Left cardiac atrium (tissue), 4 donors: ENCODE data around the gene ISG15. TPM values are rescaled to one million over a fixed set of nuclear protein-coding genes. Genes with fewer than 3 reads are reported as not detected.
"Not testable (repeated sequence)": the region's sequence is repeated elsewhere in the genome, so short reads cannot be mapped to it uniquely, and the experiment has no call there.

Experiments used
- ATAC-seq, 2 donors: fragments of 200-7000 bp; cut with Tn5 transposase; one replicate each; pipeline ENCODE4 v1.9.1; 2020; ENCODE audit warnings: mild to moderate bottlenecking in 2 of 2, moderate library complexity in 2 of 2
- DNase-seq: peaks from one replicate; pipeline ENCODE4 v3.0.0-alpha.2; 2020
- intact Hi-C, 2 donors: fragments of 100-400 bp; cut with DNase I; formaldehyde crosslinking; loops; one replicate each; pipeline versions ENCODE4 v1.14.1 to v1.15.1; 2022 to 2023
- total RNA-seq, 2 donors: library from RNA; stranded (reverse); fragmentation: NEBNext Ultra II Directional; extraction: Animal tissue kit (Norgen Biotek cat#: 25700); gene quantifications; one replicate each; pipeline ENCODE4 v1.2.1, GENCODE V29; 2021
- donor health status: DM: no; HTN: yes; CAD: no.
- donor health status: DM: no; HTN: yes; CAD: no; lungs with severe emphysema.
- donor health status: DM: yes; HTN: yes; CAD: no.
- donor health status: Dilated cardiomyopathy.

The ISG15 gene
- total RNA-seq, 2 donors from 2014 or later, result 13.4 to 42.3 TPM

DNA sequence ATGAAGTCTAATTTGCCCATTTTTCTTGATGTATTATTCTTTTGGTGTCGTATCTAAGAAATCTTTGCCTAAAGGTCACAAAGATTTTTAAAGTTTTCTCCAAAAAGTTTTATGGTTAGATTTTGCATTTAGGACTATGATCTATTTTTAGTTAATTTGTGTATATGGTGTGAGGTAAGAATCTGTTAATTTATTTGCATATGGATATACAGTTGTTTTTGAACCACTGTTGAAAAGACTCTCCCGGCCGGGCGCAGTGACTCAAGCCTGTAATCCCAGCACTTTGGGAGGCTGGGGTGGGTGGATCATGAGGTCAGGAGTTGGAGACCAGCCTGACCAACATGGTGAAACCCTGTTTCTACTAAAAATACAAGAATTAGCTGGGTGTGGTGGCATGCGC lies 25.2 kb upstream of the ISG15 start:
- ATAC-seq, intact Hi-C loops, DNase-seq: not testable (repeated sequence)

DNA sequence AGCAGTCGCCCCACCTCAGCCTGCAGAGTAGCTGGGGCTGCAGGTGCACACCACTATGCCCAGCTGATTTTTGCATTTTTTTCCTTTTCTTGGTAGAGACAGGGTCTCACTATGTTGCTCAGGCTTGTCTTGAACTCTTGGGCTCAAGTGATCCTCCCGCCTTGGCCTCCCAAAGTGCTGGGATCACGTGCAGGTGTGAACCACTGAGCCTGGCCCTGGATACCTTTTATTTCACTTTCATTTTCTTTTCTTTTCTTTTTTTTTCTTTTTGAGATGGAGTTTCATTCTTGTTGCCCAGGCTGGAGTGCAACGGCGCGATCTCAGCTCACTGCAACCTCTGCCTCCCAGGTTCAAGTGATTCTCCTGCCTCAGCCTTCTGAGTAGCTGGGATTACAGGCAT lies 22.0 kb upstream of the ISG15 start:
- DNase-seq, intact Hi-C loops, ATAC-seq: not testable (repeated sequence)

DNA sequence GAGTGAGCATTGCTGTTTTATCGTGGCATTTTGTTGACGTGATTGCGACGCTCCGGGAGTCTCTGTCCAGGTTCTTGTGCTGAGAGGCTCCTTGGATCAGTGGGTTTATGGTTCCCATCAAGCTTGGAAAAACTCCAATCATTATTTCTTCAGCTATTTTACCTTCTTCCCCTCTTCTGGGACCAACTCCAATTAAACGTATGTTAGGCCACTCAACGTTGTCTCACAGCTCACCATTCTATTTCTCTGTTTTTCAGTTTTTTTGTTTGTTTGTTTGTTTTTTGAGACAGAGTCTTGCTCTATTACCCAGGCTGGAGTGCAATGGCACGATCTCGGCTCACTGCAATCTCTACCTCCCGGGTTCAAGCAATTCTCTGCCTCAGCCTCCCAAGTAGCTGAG lies 21.4 kb upstream of the ISG15 start:
- ATAC-seq (no peak), DNase-seq (no peak)
- intact Hi-C loops, result no loop called here

DNA sequence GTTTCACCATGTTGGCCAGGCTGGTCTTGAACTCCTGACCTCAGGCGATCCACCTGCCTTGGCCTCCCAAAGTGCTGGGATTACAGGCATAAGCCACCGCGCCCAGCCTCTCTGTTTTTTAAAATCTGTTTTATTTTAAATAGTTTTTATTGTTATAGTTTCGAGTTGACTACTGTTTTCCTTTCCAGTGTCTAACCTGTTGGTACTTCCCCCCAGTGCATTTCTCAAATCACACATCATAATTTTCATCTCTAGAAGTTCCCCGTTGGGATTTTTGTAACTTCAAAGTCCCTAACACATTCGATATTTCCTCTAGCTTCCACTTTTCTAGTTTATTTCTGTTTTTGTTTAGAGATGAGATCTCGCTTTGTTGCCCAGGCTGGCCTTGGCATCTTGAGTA lies 20.9 kb upstream of the ISG15 start:
- ATAC-seq (no peak), DNase-seq (no peak)
- intact Hi-C loops, result no loop called here

- ATAC-seq, result no peak
Measured at GRCh38 chr1:993379-993995, 19.8 kb upstream of the ISG15 start.

DNA sequence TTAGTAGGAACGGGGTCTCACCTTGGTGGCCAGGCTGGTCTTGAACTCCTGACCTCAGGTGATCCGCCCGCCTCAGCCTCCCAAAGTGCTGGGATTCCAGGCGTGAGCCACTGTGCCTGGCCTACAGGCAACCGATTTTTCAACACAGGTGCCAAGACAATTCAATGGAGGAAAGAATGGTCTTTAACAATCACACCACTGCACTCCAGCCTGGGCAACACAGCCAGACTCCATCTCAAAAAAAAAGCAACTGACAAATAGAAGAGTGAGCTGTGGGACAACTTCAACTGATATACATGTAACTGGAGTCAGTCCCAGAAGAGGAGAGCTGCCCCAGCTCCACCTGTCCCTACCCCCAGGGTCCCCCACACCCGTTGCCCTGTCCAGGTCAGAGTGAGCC lies 18.8 kb upstream of the ISG15 start:
- ATAC-seq, DNase-seq, intact Hi-C loops: not testable (repeated sequence)

More at GRCh38 chr1:993379-993995, 19.8 kb upstream of the ISG15 start:
- intact Hi-C loops, result no loop called here
- no peak for DNase-seq

DNA sequence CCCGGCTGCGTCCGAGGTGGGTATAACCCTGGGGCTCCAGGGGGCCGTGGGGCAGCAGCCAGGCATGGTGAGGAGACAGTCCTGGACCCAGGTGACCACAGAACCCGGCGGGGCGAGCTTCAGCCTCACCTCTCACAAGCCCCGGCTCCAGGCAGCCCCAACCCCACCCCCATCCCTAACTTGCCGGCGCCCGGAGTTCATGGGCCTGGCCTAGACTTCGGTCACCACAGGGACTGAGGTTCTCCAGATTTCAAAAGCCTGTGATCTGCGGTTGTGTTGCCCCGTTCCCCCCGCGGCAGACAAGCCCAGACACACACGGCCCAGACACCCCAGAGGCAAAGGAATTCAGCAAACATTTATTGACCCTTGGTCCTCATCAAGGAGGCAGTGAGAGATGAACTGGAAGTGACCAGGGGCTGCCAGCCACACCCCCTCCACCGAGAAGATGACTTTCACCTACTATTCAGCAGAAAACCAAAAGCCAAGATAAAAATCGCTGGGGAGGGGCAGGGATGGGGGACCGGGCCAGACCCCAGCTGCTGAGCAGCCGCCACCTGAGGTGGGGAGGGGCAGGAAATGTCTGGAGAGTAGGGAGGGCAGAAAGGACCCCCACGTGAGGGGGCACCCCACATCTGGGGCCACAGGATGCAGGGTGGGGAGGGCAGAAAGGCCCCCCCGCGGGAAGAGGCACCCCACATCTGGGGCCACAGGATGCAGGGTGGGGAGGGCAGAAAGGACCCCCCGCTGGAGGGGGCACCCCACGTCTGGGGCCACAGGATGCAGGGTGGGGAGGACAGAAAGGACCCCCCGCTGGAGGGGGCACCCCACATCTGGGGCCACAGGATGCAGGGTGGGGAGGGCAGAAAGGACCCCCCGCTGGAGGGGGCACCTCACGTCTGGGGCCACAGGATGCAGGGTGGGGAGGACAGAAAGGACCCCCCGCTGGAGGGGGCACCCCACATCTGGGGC lies 17.3 kb upstream of the ISG15 start:
- intact Hi-C loops, result no loop called here
- DNase-seq, result no peak
- ATAC-seq, result no peak

GRCh38 chr1:996851-997712 lies 16.2 kb upstream of the ISG15 start:
- DNase-seq, result no peak
- ATAC-seq, result no peak
- intact Hi-C loops, result no loop called here

DNA sequence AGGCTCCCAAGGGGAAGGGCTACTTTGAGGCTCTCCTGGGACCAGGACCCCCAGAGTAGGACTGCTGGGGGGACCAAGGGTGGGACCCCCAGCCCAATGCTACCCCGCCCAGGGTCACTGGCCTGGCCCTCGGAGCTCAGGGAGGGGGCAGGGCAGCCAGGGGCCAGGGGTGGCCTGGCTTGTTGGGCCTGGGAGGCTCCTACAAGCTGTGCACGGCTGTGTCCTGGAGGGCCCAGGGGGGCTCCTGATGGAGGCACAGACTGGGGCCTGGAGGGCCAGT lies 15.6 kb upstream of the ISG15 start:
- no peak for ATAC-seq
- DNase-seq, result no peak
- intact Hi-C loops, result no loop called here

- intact Hi-C loops, result no loop called here
- ATAC-seq (no peak), DNase-seq (peak; percentile 28)
Measured at GRCh38 chr1:997993-998744, 15.1 kb upstream of the ISG15 start.

DNA sequence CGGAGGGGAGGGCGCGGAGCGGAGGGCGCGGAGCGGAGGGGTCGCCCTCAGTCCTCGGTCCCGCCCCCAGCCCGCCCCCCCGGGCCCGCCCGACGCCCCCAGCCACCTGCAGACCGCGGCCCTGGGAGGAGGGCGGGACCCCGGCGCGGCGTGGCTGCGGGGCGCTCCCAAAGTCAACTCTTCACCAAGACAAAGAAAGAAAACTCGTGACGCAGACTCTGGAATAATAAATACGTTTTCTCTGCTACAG lies 14.6 kb upstream of the ISG15 start:
- no peak for ATAC-seq
- intact Hi-C loops, result no loop called here
- no peak for DNase-seq

GRCh38 chr1:998995-999724 lies 14.1 kb upstream of the ISG15 start:
- peak; percentile 1 to 13 for ATAC-seq
- intact Hi-C loops, result no loop called here
- peak; percentile 52 for DNase-seq

- DNase-seq (peak; percentile 96), ATAC-seq (peak; percentile 83 to 84)
- intact Hi-C loops, result no loop called here
Measured at GRCh38 chr1:999725-1000356, 13.5 kb upstream of the ISG15 start, which contains the start of gene HES4. Gene HES4, minus strand, starts transcription at chr1:1000097. Its CDS starts 124 bp downstream, at chr1:999973.

GRCh38 chr1:1000357-1001056 lies 12.8 kb upstream of the ISG15 start:
- peak; percentile 87 for DNase-seq
- intact Hi-C loops, result no loop called here
- ATAC-seq, result peak; percentile 63 to 67

DNA sequence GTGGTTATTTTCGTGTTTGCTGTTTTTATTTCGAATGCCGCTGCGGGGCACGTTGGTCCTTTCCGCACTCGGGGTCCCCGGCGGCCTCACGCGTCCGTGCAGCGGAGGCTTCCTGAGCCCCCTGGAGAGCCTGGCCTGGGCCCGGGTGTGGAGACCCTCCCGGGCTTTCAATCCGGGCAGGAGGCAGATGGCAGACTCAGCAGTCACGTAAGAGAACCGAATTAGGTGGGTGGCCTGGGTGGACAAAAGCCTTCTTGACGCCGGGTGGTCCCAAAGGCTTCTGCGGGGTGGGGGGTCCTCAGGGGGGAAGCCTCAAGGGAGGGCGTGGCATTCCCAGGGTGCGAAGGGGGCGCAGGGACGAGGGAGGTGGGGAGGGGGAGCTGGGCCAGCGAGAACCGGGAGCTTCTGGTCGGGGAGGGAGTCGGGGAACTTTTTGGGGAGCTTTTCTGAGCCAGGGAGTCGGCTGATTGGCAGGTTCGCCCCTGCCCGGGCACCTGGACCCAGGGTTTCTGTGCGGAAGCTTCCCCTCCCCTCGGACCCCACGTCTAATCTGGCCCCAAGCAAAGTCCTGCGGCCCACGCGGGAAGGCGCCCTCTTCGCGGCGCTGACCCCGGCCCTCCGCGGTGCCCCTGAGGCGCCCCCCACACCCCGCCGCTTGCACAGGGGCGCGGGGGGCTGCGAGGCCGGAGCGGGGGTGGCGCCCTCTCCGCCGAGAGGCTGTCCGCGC lies 12.1 kb upstream of the ISG15 start:
- ATAC-seq (no peak), DNase-seq (no peak)
- intact Hi-C loops, result no loop called here

DNA sequence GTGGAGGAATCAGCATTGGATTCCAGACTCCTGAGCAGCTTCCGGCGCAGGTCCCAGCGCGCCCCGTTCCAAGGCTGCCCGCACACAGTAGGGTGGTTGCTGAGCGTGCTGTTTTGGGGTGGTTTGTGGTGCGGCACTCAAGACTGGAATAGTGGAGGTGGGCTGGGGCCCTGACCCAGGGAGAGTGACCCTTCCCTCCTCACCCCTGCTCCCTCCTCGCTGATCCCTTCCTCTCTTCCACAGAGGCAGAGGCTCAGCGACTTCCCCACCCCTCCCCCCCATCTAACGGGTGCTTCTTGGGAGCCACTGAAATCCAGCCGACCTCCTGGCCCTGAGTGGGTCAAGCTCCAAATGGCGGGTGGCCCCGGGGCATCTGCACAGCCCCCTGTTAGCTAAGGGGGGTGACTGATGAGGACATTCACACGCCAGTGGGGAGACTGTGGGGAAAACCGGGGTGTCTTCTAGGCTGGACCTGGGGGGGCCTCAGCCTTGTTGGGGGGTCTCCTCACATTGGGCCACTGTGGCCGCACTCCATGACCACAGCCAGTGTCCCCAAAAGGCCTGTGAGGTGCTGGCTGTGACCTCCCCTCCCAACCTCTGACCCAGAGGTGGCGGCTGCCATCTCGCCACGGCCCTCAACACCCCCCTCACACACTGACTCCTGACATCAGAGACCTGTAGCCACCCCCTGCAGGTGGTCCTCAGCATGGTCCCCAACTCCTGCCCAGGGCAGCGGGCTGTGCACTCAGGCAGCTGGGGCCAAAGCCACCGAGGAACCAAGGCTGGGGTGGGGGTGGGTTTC lies 9.5 kb upstream of the ISG15 start:
- intact Hi-C loops, result no loop called here
- DNase-seq, result no peak
- no peak for ATAC-seq
